SK-N-SH (cell line): Measurements from ENCODE around the gene OSCAR.
"Not testable (repeated sequence)": the region's sequence is repeated elsewhere in the genome, so short reads cannot be mapped to it uniquely, and the experiment has no call there.

Source experiments
- CTCF ChIP-seq: fragments of 200-600 bp; sonication (generic); IDR thresholded peaks from 2 replicates; pipeline ENCODE4 v1.6.1; 2017; ENCODE audit warnings: antibody characterized with exemption, mild to moderate bottlenecking, moderate library complexity
- GABPA ChIP-seq: IDR thresholded peaks from 2 replicates; pipeline ENCODE4 v1.4.0; 2012; ENCODE audit warnings: low read depth, mild to moderate bottlenecking
- MAX ChIP-seq: IDR thresholded peaks from 2 replicates; pipeline ENCODE4 v1.4.0; 2012; ENCODE audit warnings: low read depth
- RXRA ChIP-seq: IDR thresholded peaks from 2 replicates; pipeline ENCODE4 v1.4.0; 2012; ENCODE audit warnings: low read depth, mild to moderate bottlenecking, borderline replicate concordance
- SIN3A ChIP-seq: IDR thresholded peaks from 2 replicates; pipeline ENCODE4 v1.6.1; 2012; ENCODE audit warnings: low read depth, mild to moderate bottlenecking, low read length, moderate library complexity, borderline replicate concordance
- TF ChIP-seq, protein P1 (sequence below): IDR thresholded peaks from 2 replicates; pipeline ENCODE4; 2012

DNA sequence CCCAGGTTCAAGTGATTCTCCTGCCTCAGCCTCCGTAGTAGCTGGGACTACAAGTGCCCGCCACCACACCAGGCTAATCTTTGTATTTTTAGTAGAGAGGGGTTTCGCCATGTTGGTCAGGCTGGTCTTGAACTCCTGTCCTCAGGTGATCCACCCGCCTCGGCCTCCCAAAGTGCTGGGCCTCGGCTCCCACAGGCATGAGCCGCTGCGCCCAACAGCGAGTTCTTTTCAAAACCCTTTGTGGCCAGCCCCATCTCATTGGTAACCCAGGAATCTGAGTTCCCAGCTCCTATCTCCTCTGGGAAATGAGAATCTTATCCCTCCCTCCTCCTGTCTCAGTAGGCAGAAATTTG is 724 bp downstream of the OSCAR start:
- not testable (repeated sequence) for TF ChIP-seq CTCF, MAX, RXRA, GABPA, SIN3A
- TF ChIP-seq, protein P1, sequence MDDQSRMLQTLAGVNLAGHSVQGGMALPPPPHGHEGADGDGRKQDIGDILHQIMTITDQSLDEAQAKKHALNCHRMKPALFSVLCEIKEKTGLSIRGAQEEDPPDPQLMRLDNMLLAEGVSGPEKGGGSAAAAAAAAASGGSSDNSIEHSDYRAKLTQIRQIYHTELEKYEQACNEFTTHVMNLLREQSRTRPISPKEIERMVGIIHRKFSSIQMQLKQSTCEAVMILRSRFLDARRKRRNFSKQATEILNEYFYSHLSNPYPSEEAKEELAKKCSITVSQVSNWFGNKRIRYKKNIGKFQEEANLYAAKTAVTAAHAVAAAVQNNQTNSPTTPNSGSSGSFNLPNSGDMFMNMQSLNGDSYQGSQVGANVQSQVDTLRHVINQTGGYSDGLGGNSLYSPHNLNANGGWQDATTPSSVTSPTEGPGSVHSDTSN = not testable (repeated sequence)
